DOHH2 (cell line): ENCODE measurements around the gene HIGD2A.

ENCODE experiments used
- H3F3A ChIP-seq: fragments of 200-600 bp; sonication (generic), shearing (Covaris generic); 2 replicates; pipeline ENCODE4 v1.6.0; 2016; ENCODE audit warnings: antibody characterized with exemption, mild to moderate bottlenecking; ENCODE audit not compliant: control insufficient read depth, insufficient read depth
- H3K27ac ChIP-seq: fragments of 200-600 bp; sonication (generic); 2 replicates; pipeline ENCODE4 v1.5.1; 2014; ENCODE audit warnings: low read depth, mild to moderate bottlenecking, low read length, moderate library complexity
- H3K27me3 ChIP-seq: fragments of 200-600 bp; sonication (generic); 2 replicates; pipeline ENCODE4 v1.6.1; 2014; ENCODE audit warnings: mild to moderate bottlenecking, low read length, mixed read lengths; ENCODE audit not compliant: control insufficient read depth
- H3K36me3 ChIP-seq: fragments of 200-600 bp; sonication (generic); 2 replicates; pipeline ENCODE4 v1.6.1; 2014; ENCODE audit warnings: mild to moderate bottlenecking, low read length, moderate library complexity, mixed read lengths; ENCODE audit not compliant: control insufficient read depth
- H3K4me1 ChIP-seq: fragments of 200-600 bp; sonication (generic); 2 replicates; pipeline ENCODE4 v1.6.1; 2014; ENCODE audit warnings: mild to moderate bottlenecking, low read length, mixed read lengths; ENCODE audit not compliant: control insufficient read depth
- H3K4me2 ChIP-seq: fragments of 200-600 bp; sonication (generic); 2 replicates; pipeline ENCODE4 v1.6.0; 2014; ENCODE audit warnings: mild to moderate bottlenecking, low read length, moderate library complexity
- H3K4me3 ChIP-seq: fragments of 200-600 bp; sonication (generic); 2 replicates; pipeline ENCODE4 v1.5.1; 2014; ENCODE audit warnings: mild to moderate bottlenecking, low read length, mixed read lengths
- H3K79me2 ChIP-seq: fragments of 200-600 bp; sonication (generic); 2 replicates; pipeline ENCODE4 v1.6.1; 2014; ENCODE audit warnings: mild to moderate bottlenecking, low read length, mixed read lengths; ENCODE audit not compliant: control insufficient read depth
- H3K9me2 ChIP-seq: fragments of 200-600 bp; sonication (generic); replicated peaks from 2 replicates; pipeline ENCODE4 v1.6.1; 2014; ENCODE audit warnings: mild to moderate bottlenecking, low read length, mixed read lengths; ENCODE audit not compliant: control insufficient read depth
- H3K9me3 ChIP-seq: fragments of 200-600 bp; sonication (generic); 2 replicates; pipeline ENCODE4 v1.6.1; 2014; ENCODE audit warnings: antibody characterized with exemption, low read length, mixed read lengths; ENCODE audit not compliant: control insufficient read depth, insufficient read depth
- H4K20me1 ChIP-seq: fragments of 200-600 bp; sonication (generic); 2 replicates; pipeline ENCODE4 v1.6.0; 2014; ENCODE audit warnings: low read depth, mild to moderate bottlenecking, antibody characterized with exemption, low read length, moderate library complexity; ENCODE audit not compliant: control insufficient read depth, insufficient read depth
- CTCF ChIP-seq: fragments of 200-600 bp; sonication (generic); IDR thresholded peaks from one replicate; pipeline ENCODE4 v1.5.1; 2014; ENCODE audit warnings: antibody characterized with exemption, mild to moderate bottlenecking, low read depth, low read length; ENCODE audit not compliant: poor library complexity, severe bottlenecking
- EZH2phosphoT487 ChIP-seq: fragments of 200-600 bp; sonication (generic); IDR thresholded peaks from 2 replicates; pipeline ENCODE4 v1.6.1; 2017; ENCODE audit warnings: borderline replicate concordance, mild to moderate bottlenecking, antibody characterized with exemption, low read length, moderate library complexity, mixed read lengths

HIGD2A gene

DNA sequence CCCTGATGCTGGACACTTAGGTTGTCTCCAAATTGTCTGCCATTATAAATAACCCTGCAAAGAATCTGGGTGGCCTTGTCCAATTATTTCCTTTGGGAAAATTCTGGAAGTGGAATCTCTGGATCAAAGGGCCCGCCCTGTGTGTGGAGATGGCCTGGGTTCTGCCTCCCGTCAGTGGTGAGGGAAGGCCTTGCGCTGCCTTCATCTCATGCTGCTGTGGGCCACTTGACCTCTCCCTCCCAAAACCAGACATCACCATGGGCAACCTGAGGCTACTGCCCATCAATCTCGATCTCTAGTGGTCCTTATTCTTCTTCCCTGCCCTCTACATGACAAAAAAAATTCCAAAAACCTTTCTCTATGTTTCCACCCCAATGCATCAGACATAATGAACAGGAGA, 21.2 kb downstream of the HIGD2A start:
- H3K9me2 ChIP-seq, result no peaks in the 10 kb centered on the region
- no peaks in the 10 kb centered on the region for H4K20me1 ChIP-seq
- no peaks in the 10 kb centered on the region for H3K9me3 ChIP-seq
- no peaks in the 10 kb centered on the region for H3K79me2 ChIP-seq
- H3K4me1 ChIP-seq, result no peaks in the 10 kb centered on the region
- H3K27me3 ChIP-seq, result no peaks in the 10 kb centered on the region
- no peak overlapping the region for H3K4me2 ChIP-seq
- no peak for TF ChIP-seq EZH2phosphoT487
- TF ChIP-seq CTCF, result no peak
- H3K4me3 ChIP-seq, result no peak overlapping the region
- peaks cover under 1% of the 10 kb centered on the region for H3F3A ChIP-seq
- peaks cover 6% of the 10 kb centered on the region; the same call in 1 of the 2 replicates for H3K36me3 ChIP-seq
- H3K27ac ChIP-seq, result no peak overlapping the region

GRCh38 chr5:176410486-176411180, 22.1 kb downstream of the HIGD2A start:
- H3K4me1 ChIP-seq, result peaks cover 7% of the 10 kb centered on the region

DNA sequence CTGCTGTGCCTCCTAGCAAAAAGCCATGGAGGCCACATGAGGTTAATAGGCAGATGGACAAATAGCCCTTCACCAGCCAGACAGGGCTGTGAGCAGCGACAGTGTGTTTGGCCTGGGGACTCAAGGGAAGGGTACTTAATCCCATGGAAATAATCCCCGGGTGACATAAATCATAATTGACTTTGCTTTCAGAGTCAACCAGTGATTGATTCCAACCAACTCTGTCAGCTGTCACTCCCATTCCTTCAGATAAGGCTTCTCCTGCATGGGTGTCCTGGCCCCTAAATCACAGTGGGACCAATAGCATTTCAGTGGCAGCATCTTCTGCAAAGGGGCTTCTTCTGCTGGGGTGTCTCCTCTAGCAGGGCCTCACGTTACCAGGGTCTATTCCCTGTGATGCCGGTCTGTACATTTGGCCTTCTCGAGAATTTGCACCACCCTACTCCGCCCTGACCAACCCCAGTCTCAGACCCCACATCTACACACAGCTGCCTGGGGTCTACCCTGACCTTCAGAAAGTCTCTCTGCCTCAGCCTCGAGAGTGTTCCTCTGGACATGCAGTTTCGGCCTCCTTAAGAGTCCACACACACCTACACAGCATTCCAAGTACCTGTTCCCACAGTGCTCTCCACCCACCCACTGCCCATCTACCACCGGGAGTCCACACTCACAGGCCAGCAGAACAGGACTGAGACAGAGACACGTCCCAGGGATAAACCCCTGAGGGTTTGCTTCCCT, 24.1 kb downstream of the HIGD2A start:
- H3K9me2 ChIP-seq, result no peaks in the 10 kb centered on the region
- no peaks in the 10 kb centered on the region for H3K9me3 ChIP-seq
- H3K4me3 ChIP-seq, result no peak overlapping the region
- peaks cover 11% of the 10 kb centered on the region for H3F3A ChIP-seq
- H3K36me3 ChIP-seq, result peaks cover 6% of the 10 kb centered on the region; the same call in 1 of the 2 replicates
- no peak overlapping the region for H3K4me2 ChIP-seq
- TF ChIP-seq EZH2phosphoT487 (no peak), CTCF (no peak)
- peaks cover 7% of the 10 kb centered on the region for H3K79me2 ChIP-seq
- no peak overlapping the region for H3K27ac ChIP-seq
- H4K20me1 ChIP-seq, result no peaks in the 10 kb centered on the region
- peaks cover 18% of the 10 kb centered on the region for H3K4me1 ChIP-seq
- no peaks in the 10 kb centered on the region for H3K27me3 ChIP-seq

More at GRCh38 chr5:176410486-176411180, 22.1 kb downstream of the HIGD2A start:
- H3K9me3 ChIP-seq, result no peaks in the 10 kb centered on the region
- H3K27me3 ChIP-seq, result no peaks in the 10 kb centered on the region
- no peaks in the 10 kb centered on the region for H3K9me2 ChIP-seq
- no peaks in the 10 kb centered on the region for H4K20me1 ChIP-seq
- H3K27ac ChIP-seq, result no peak overlapping the region
- TF ChIP-seq CTCF (peak; percentile 25), EZH2phosphoT487 (no peak)
- peaks cover 2% of the 10 kb centered on the region for H3K79me2 ChIP-seq
- no peak overlapping the region for H3K4me3 ChIP-seq
- peaks cover 9% of the 10 kb centered on the region for H3F3A ChIP-seq
- peaks cover 6% of the 10 kb centered on the region; the same call in 1 of the 2 replicates for H3K36me3 ChIP-seq
- no peak overlapping the region for H3K4me2 ChIP-seq
